ENCODE results near the gene WDCP.

Gene WDCP

GRCh38 chr2:23994567-23994966 is 52.6 kb downstream of the WDCP start:
- no peak for DNase-seq

DNA sequence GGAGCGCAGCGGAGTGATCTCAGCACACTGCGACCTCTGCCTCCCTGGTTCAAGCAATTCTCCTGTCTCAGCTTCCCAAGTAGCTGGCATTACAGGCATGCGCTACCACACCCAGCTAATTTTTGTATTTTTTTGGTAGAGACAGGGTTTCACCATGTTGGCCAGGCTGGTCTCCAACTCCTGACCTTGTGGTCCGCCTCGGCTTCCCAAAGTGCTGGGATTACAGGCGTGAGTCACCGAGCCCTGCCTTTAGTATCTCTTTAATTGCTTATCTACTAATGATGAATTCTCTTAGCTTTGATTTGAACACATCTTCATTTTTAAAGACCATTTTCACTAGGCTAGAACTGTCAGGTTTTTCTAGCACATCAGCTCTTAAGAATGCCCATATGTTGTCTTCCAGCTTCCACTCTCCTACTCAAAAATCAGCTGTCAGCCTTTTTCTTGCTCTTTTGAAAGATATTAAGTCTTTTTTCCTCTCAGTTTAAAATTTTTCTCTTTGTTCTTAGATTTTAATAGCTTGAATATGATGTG is 53.4 kb downstream of the WDCP start:
- DNase-seq, result no peak

DNA sequence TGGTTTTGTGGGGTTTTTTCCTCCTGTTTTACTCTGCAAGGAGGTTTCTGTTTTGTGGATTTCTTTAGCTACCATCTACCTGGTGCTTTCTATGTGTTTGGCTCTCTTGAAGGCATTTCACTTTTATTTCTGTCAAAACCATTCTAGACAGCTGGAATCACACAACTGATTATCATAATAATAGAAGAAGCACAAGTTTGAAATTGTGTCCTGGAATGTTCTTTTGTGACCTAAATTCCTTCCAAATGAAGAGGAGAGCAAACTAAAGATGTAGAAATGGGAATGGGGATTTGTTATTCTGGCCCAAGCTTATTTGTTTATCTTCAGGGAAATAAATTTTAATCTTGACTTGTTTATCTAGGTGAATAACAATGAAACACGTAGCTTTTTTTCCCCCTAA is 54.3 kb downstream of the WDCP start:
- DNase-seq, result no peak

- DNase-seq, result no peak
These were observed 58.8 kb downstream of the WDCP start for GRCh38 chr2:23988371-23988770.

All from anterior cingulate cortex (tissue), 58 donors.